ENCODE measurements around the gene CCDC57.
A peak's percentile ranks its signal among the peaks of the same experiment; 100 is the strongest.

The CCDC57 gene

GRCh38 chr17:82056729-82057621, 155.7 kb downstream of the CCDC57 start:
- no peak for DNase-seq

GRCh38 chr17:82055965-82056728, 156.5 kb downstream of the CCDC57 start:
- no peak for DNase-seq

GRCh38 chr17:82055023-82055964, 157.3 kb downstream of the CCDC57 start:
- no peak for DNase-seq

GRCh38 chr17:82054351-82055022, 158.2 kb downstream of the CCDC57 start:
- no peak for DNase-seq

- DNase-seq: no peak
Measured at GRCh38 chr17:82053556-82054263, 158.9 kb downstream of the CCDC57 start.

GRCh38 chr17:82053130-82053529, 159.5 kb downstream of the CCDC57 start:
- DNase-seq: no peak

- DNase-seq: no peak
Measured at GRCh38 chr17:82052638-82053059, 160.0 kb downstream of the CCDC57 start.

- DNase-seq: peak; percentile 96
Measured at GRCh38 chr17:82051776-82052637, 160.6 kb downstream of the CCDC57 start, which contains the start of the genes GPS1 and RFNG. Gene GPS1 (plus strand): TSS chr17:82051898. CDS start chr17:82051932, 34 bp downstream. Gene RFNG (minus strand): TSS chr17:82051811. CDS start chr17:82051766, 45 bp downstream.
